Spinal cord (tissue), 10 donors: Measurements from ENCODE around the gene ADGRE1. TPM values are rescaled to one million over a fixed set of nuclear protein-coding genes. Genes with fewer than 3 reads are reported as not detected.

ENCODE experiments used
- DNase-seq, 6 donors: peaks; one replicate each; pipeline versions ENCODE4 v3.0.0 to v3.0.0-alpha.2; 2013 to 2015; ENCODE audit warnings: low spot score in 6 of 6, low read depth in 4 of 6
- H3K27ac ChIP-seq: one replicate; pipeline ENCODE4 v1.5.1; 2013; ENCODE audit warnings: low read depth, low read length, control low read depth
- H3K27me3 ChIP-seq: one replicate; pipeline ENCODE4 v1.6.1; 2013; ENCODE audit warnings: low read length; ENCODE audit not compliant: control insufficient read depth, insufficient read depth
- H3K36me3 ChIP-seq: one replicate; pipeline ENCODE4 v1.6.1; 2013; ENCODE audit warnings: low read length; ENCODE audit not compliant: control insufficient read depth, insufficient read depth
- H3K4me1 ChIP-seq: one replicate; pipeline ENCODE4 v1.6.1; 2013; ENCODE audit warnings: low read length; ENCODE audit not compliant: control insufficient read depth, insufficient read depth
- H3K4me3 ChIP-seq: one replicate; pipeline ENCODE4 v1.5.1; 2013; ENCODE audit warnings: low read depth, low read length, control low read depth
- H3K9me3 ChIP-seq: one replicate; pipeline ENCODE4 v1.6.1; 2013; ENCODE audit warnings: low read length; ENCODE audit not compliant: control insufficient read depth, insufficient read depth
- WGBS: methylation state at CpG from one replicate; pipeline ENCODE4 v1.1.5; 2013; ENCODE audit warnings: missing lambda C conversion rate; ENCODE audit not compliant: insufficient coverage; 5-methylcytosine and 5-hydroxymethylcytosine counted together
- long read RNA-seq, 4 donors: transcript quantifications; one replicate each; lab custom pipeline, GENCODE V29; 2026
- polyA plus RNA-seq, 2 donors: library from polyadenylated mRNA; unstranded; fragments of 120-200 nt; gene quantifications; one replicate each; pipeline ENCODE4 v1.2.1, GENCODE V29; 2013; ENCODE audit not compliant: insufficient read length in 2 of 2
- total RNA-seq, 2 donors: library from RNA; depleted of rRNA in 1 of 2; stranded (reverse); fragments of 120-200 nt in 1 of 2; fragments of >200 nt in 1 of 2; gene quantifications; one replicate each; pipeline versions ENCODE4 v1.2.3 to v1.2.4, GENCODE V29; 2013 to 2014
- donor health status: healthy.

ADGRE1 gene, protein sequence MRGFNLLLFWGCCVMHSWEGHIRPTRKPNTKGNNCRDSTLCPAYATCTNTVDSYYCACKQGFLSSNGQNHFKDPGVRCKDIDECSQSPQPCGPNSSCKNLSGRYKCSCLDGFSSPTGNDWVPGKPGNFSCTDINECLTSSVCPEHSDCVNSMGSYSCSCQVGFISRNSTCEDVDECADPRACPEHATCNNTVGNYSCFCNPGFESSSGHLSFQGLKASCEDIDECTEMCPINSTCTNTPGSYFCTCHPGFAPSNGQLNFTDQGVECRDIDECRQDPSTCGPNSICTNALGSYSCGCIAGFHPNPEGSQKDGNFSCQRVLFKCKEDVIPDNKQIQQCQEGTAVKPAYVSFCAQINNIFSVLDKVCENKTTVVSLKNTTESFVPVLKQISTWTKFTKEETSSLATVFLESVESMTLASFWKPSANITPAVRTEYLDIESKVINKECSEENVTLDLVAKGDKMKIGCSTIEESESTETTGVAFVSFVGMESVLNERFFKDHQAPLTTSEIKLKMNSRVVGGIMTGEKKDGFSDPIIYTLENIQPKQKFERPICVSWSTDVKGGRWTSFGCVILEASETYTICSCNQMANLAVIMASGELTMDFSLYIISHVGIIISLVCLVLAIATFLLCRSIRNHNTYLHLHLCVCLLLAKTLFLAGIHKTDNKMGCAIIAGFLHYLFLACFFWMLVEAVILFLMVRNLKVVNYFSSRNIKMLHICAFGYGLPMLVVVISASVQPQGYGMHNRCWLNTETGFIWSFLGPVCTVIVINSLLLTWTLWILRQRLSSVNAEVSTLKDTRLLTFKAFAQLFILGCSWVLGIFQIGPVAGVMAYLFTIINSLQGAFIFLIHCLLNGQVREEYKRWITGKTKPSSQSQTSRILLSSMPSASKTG
- total RNA-seq = 1 to 10 TPM in 1 of 2 donors, not detected in 1; 1.1 TPM
- polyA plus RNA-seq = under 1 TPM in 1 of 2 donors, not detected in 1; 0.11 TPM
- long read RNA-seq, donor 1 = 0 reads
- long read RNA-seq, donor 2, partial matches to known transcripts = 6 of 6 reads
- long read RNA-seq, donor 2, other reads (novel, unspliced or antisense) = 0 of 6 reads
- long read RNA-seq, donor 3 = 0 reads
- long read RNA-seq, donor 4 = 0 reads

DNA sequence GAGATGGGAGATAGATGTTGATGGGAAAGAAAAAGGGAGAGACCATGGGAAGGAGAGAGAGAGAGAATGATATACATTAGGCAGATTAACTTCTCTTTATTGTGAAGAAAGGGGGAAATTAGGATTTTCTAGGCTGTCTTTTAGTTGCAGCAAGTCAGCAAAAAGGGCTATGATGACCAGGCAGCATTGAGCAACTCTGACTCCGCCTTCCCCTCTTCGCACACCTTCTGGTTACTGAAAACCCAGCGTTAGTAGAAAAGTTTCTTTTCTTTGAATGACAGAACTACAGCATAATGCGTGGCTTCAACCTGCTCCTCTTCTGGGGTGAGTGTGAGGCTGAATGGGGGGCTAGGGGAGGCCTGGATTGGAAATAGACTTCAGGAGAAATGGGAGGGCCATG lies at the start of gene ADGRE1:
Gene ADGRE1 (plus strand): TSS at position 264 of the 400 bp plus-strand sequence. CDS start 30 bp downstream, at position 294.
- 82% methylated on average over 3 of the region's 4 CpGs for WGBS
- Histone ChIP-seq H3K27ac (no peak within 1 kb of the TSS), H3K4me1 (no peaks in the 10 kb centered on the region), H3K36me3 (no peaks in the 10 kb centered on the region), H3K9me3 (no peaks in the 10 kb centered on the region), H3K27me3 (no peaks in the 10 kb centered on the region), H3K4me3 (no peak within 1 kb of the TSS)
- DNase-seq = no peak

DNA sequence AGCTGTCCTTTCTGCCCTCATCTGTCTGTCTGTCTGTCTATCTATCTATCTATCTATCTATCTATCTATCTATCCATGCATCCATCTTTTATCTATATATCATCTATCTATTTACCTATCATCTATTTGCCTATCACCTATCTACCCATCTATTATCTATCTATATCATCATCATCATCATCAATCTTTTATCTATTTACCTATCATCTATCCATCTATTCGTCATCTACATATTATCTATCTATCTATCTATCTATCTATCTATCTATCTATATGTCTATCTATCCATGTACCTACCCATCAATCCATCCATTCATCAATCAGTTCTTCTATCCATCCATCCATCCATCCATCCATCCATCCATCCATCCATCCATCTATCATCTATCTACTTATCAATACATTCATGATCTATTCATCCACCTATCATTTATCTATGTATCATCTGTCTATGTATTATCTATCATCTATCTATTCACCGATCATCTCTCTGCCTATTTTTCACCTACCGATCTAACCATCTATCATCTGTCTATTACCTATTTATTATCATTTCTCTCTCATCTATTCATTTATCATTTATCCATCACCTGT lies 49.2 kb upstream of the ADGRE1 start:
- 91% methylated on average over 3 of the region's 3 CpGs for whole genome bisulfite sequencing
- no peak for DNase-seq

DNA sequence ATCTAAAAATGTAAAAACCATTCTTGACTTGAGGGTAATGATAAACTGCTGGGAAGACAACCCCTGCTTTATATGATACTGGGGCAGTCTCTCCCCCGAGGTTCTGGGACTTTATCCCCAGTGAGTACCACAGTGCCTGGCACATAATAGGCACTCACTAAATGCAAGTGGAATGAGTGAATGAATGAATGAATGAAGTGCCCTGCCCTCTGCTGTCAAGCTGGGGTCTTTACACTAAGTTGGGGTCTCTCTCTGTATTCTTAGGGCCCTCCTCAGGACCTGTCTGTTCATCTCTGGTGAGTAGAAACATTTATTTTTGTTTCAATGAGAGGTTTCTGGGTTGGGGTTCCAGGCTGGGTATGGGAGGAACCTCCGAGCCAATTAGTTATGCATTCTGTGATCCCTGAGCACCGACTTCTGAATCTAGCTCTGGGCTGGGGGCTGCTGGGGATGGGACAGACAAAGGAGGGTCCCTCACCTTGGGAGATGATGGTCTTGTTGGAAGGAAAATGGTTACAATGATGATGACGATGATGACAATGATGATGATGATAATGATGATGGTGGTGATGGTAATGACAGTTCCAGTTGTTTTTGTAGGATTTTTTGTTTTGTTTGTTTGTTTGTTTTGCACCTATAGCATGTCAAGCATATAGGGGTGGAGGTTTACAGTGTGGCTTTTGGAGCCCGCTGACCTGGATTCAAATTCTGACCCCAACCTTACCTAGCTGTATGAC lies 44.3 kb upstream of the ADGRE1 start:
- no peaks in the 10 kb centered on the region for H3K36me3 ChIP-seq
- H3K4me3 ChIP-seq = no peak overlapping the region
- no peaks in the 10 kb centered on the region for H3K4me1 ChIP-seq
- no peak for DNase-seq
- 67% methylated on average over 4 of the region's 5 CpGs for WGBS
- no peaks in the 10 kb centered on the region for H3K27me3 ChIP-seq
- H3K27ac ChIP-seq = no peak overlapping the region
- H3K9me3 ChIP-seq = no peaks in the 10 kb centered on the region

More for the DNA sequence above, 49.2 kb upstream of the ADGRE1 start:
- Histone ChIP-seq H3K4me3 (no peak overlapping the region), H3K4me1 (no peaks in the 10 kb centered on the region), H3K27ac (no peak overlapping the region), H3K36me3 (no peaks in the 10 kb centered on the region), H3K27me3 (no peaks in the 10 kb centered on the region), H3K9me3 (no peaks in the 10 kb centered on the region)

DNA sequence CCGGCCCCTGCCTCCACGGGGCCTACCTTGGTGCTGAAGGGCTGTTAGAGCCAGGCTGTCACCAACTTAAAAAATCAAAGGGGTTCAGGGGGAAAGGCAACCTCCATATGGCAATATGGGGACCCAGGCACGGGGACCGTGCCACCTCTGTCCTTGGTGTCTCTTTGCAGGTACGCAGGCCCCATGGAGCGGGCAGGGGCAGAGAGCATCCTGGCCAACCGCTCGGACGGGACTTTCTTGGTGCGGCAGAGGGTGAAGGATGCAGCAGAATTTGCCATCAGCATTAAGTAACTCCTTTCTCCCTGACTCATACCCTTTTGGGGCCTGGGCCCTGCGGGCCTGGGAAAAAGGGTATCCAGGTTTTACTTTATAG lies 39.6 kb upstream of the ADGRE1 start:
- DNase-seq = no peak

DNA sequence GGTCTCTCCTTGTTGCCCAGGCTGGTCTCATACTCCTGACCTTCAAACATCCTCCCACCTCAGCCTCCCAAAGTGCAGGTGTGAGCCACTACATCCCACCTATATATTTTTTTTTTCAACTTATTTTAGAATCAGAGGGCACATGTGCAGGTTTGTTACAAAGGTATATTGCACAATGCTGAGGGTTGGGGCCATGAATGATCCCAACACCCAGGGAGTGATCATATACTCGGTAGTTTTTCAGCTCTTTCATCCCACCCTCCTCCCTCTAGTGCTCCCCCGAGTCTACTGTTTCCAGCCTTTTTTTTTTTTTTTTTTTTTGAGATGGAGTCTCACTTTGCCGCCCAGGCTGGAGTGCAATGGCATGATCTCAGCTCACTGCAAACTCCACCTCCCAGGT lies 38.4 kb upstream of the ADGRE1 start:
- Histone ChIP-seq H3K4me3 (no peak overlapping the region), H3K4me1 (no peaks in the 10 kb centered on the region), H3K36me3 (no peaks in the 10 kb centered on the region), H3K9me3 (no peaks in the 10 kb centered on the region), H3K27me3 (no peaks in the 10 kb centered on the region), H3K27ac (no peak overlapping the region)
- DNase-seq = no peak
- no CpG with 5 or more reads among the region's 3 CpGs for WGBS

More for the DNA sequence above, 39.6 kb upstream of the ADGRE1 start:
- Histone ChIP-seq H3K4me1 (no peaks in the 10 kb centered on the region), H3K27me3 (no peaks in the 10 kb centered on the region), H3K36me3 (no peaks in the 10 kb centered on the region), H3K9me3 (no peaks in the 10 kb centered on the region), H3K4me3 (no peak overlapping the region), H3K27ac (no peak overlapping the region)
- WGBS = 90% methylated on average over 8 of the region's 11 CpGs

DNA sequence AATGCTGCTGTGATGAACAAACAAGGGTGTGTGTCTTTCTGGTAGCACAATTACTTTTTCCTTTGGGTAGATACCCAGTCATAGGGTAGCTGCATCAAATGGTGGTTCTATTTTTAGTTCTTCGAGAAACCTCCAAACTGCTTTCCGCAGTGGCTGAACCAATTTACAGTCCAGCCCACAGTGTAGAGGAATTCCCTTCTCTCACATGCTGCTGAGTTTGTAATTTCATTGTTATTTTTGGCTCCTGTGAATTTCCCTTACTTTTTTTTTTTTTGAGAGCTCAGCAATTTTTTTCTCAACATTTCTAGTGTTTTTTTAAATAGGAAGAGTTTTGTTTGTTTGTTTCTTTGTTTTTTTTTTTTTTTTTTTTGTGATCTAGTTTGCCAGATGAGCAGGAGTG lies 37.5 kb upstream of the ADGRE1 start:
- H3K9me3 ChIP-seq = no peaks in the 10 kb centered on the region
- WGBS = no CpG with 5 or more reads among the region's 2 CpGs
- H3K27me3 ChIP-seq = no peaks in the 10 kb centered on the region
- no peak overlapping the region for H3K27ac ChIP-seq
- no peaks in the 10 kb centered on the region for H3K36me3 ChIP-seq
- DNase-seq = no peak
- no peak overlapping the region for H3K4me3 ChIP-seq
- H3K4me1 ChIP-seq = no peaks in the 10 kb centered on the region

DNA sequence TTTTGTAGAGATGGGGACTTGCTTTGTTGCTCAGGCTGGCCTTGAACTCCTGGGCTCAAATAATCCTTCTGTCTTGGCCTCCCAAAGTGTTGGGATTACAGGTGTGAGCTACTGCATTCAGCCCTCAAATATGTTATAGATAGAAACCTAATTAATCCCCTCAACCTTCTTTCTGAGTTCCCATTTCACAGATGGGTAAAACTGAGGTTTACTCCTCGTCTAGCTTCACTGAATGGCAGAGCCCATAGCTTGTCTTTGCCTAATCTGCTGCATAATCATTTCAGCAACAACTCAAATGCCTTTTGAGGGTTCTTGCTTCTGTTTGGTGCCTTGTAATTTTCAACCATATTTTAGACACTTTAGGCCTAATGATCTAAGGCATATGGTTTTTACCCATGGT lies 36.0 kb upstream of the ADGRE1 start:
- H3K27me3 ChIP-seq = no peaks in the 10 kb centered on the region
- no peak for DNase-seq
- no peaks in the 10 kb centered on the region for H3K36me3 ChIP-seq
- WGBS = no CpG with 5 or more reads among the region's 1 CpG
- no peaks in the 10 kb centered on the region for H3K4me1 ChIP-seq
- no peak overlapping the region for H3K27ac ChIP-seq
- no peaks in the 10 kb centered on the region for H3K9me3 ChIP-seq
- no peak overlapping the region for H3K4me3 ChIP-seq

DNA sequence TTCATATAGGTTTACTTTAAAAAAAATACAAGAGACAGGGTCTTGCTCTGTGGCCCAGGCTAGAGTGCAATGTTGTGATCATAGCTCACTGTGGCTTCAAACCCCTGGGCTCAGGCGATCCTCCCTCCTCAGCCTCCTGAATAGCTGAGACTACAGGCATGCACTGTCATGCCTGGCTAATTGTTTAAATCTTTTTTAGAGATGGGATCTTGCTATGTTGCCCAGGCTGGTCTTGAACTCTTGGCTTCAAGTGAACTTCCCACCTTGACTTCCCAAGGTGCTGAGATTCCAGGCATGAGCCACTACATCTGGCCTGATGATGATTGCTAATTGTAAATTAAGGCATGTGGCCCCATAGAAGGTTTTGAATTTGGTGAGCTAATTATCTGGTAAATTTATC lies 35.4 kb upstream of the ADGRE1 start:
- Histone ChIP-seq H3K4me1 (peaks cover 3% of the 10 kb centered on the region), H3K9me3 (no peaks in the 10 kb centered on the region), H3K27me3 (no peaks in the 10 kb centered on the region), H3K36me3 (no peaks in the 10 kb centered on the region), H3K27ac (no peak overlapping the region), H3K4me3 (no peak overlapping the region)
- no CpG with 5 or more reads among the region's 1 CpG for WGBS
- no peak for DNase-seq

DNA sequence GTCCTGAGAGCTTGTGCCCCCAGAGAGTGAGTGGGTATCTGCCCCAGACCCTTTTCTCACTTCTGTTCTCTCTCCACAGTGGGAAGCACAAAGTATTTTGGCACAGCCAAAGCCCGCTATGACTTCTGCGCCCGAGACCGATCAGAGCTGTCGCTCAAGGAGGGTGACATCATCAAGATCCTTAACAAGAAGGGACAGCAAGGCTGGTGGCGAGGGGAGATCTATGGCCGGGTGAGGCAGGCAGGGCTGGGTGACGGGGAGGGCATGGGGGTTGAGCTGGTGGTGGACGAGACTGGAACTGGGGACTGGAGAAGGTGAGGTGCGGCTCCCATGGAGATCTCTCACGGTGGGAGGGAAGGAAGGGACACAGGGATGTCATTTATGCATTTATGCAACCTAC lies 33.5 kb upstream of the ADGRE1 start:
- Histone ChIP-seq H3K4me3 (no peak overlapping the region), H3K4me1 (peaks cover 3% of the 10 kb centered on the region), H3K9me3 (no peaks in the 10 kb centered on the region), H3K36me3 (no peaks in the 10 kb centered on the region), H3K27me3 (no peaks in the 10 kb centered on the region), H3K27ac (no peak overlapping the region)
- DNase-seq = no peak
- WGBS = 81% methylated on average over 11 of the region's 11 CpGs
